Left kidney (tissue), 2 donors: ENCODE data around the gene CBFA2T3. TPM values are rescaled to one million over a fixed set of nuclear protein-coding genes. Genes with fewer than 3 reads are reported as not detected.

Experiments
- DNase-seq: peaks from one replicate; pipeline ENCODE4 v3.0.0-alpha.2; 2013
- polyA plus RNA-seq: library from polyadenylated mRNA; unstranded; fragments of 120-200 nt; gene quantifications from one replicate; pipeline ENCODE4 v1.2.1, GENCODE V29; 2013; ENCODE audit not compliant: insufficient read length

CBFA2T3 gene
- polyA plus RNA-seq, 1 donor, result 2.1 TPM

DNA sequence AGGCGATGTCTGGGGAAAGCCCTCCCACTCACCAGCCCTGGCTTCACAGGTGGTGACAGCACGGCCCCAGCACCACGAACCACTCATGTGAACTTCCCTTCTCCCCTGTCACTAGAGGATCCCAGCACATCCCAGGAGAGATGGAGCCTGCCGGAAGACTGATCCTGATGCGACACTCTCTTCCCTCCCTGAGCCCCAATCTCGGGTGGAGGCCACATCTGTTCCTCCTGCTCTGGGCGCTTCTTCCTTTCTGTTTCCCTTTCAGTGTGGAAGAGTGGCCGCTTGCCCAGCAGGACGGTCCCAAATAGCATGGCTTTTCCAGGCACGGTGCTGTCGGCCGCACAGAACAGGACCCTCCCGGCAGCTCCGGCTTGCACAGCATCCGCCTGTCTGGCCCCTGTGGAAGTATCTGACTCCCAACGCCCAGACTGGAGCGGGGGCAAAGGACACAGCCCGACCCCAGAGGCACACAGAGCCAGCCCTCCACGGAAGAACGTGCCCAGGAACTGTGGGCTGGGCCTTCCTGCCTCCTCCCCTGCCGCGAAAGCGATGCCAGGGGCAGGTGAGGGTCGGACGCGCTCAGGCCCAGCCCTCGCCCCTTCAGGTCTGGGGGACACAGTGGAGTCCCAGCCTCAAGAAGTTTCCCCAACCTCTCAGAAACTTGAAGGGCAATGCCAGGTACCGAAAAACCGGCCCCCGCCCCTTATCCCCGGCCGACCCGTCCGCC lies 37.6 kb downstream of the CBFA2T3 start:
- no peak for DNase-seq

DNA sequence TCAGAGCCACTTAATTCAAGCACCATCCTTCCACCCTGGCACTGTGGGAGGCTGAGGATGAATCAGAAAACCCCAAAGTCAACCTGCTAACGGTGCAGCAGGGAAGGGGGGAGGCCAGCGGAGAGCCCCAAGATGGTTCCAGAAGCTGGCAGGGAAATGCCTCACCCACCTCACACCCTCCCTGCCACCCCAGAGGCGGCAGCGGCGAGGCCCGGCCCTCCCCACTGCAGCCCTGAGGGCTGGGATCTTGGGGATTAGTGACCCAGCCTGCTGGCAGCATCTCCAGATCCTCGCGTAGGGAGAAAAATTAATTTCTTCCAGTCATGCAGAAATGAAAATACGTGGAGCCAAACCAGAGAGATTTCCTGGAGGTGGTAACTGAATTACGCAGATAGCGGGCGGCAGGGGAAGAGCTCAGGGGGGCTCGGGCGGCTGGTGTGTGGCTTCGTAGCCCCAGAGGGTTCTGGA lies 38.2 kb downstream of the CBFA2T3 start:
- no peak for DNase-seq

DNA sequence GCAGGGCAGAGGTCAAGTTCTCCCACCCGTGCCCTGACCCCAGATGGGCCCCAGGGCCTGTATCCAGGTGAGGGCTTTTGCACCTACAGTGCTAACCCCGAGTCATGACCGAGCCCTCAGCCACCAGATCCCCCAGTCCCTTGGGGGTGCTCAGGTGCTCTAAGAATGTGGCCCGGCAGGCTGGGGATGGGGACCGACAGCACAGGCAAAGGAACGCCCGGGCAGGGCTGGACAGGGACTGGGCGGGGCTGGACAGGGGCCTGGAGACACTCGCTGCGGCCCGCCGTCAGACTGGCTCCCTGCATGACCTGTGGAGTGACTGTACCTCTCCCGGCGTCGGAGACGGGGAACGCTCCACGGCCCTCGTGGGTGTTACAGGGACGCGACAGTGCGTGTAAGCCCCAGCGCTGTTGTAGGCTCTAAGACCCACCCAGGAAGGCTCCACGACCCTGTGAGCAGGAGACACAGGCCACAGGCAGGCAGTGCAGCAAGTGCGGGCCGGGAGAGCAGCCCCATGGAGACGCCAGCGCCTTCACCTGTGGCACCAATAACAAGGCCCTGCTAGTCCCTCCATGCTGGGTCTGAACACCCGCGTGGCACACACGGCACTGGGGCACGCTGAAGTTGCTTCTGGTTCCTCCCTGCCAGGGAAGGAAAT lies 38.8 kb downstream of the CBFA2T3 start:
- DNase-seq, result no peak

DNA sequence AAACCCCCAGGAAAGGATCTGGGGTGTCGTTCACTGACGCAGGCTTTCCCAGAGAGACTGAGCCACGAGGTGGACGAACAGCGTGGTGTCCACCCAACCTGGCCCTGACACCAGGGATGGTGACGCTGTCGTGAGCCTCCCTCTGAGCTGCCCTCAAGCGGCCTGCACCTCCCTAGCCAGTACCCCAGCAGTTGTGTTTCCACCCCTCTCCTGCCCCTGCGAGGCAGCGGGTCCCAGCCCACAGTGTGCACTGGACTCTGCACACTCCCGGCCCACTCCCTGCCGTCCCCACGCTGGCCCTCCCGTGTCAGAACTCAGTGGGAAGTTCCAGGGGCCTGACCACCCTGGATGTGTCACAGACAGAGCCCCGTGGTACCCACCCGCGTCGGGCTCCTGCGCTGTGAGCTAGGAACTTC lies 39.8 kb downstream of the CBFA2T3 start:
- no peak for DNase-seq

DNA sequence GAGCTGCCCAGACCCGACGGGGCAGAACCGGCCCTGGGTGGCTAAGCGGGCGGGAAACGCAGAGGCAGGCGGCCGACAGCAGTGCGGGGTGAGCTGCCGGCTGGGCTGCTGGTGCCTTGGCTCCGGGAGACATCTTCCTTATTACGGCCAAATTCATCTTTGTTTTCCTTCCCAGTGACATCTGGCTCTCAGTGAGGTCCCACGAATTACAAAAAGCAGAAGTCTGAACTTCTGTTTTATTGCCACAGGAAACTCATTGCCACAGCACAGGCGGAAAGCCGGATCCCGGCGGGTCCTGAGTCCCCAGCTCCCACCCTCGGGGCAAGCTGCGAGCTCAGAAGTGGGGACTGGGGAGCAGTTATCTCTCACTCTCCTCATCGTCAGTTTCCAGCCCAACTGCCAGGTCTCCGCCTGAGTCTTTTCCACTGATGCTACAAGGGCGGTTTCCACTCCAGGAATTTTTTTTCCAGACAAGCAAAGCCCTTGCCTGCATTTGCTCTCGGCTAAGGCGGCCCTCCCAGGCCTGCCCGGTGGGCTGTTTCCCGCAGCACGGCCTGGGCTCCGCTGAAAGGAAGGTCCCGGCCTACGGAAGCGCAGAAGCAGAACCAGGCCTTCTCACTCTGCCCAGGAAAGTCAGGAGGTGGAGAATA lies 40.3 kb downstream of the CBFA2T3 start:
- no peak for DNase-seq

DNA sequence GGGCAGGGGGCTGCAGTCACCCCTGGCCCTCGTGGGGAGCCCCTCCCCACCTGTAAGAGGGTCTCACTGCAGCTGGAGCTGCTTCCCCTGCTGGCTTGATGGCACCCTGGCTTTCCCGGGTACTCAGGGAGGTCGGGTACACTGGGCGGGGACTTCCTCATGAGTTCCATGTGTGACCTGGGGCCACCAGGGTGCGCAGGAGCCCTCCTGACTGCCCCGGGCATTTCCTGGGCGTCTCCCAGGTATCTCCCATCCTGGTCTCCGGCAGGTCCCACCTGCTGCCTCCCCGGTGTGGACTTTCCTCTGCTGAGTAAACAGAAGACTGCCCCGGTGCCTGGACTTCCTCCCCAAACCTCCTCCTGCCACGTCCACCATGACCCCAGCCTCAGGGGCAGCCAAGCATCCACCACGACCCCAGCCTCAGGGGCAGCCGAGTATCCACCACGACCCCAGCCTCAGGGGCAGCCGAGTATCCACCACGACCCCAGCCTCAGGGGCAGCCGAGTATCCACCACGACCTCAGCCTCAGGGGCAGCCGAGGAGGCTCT lies 40.9 kb downstream of the CBFA2T3 start:
- DNase-seq, result no peak

DNA sequence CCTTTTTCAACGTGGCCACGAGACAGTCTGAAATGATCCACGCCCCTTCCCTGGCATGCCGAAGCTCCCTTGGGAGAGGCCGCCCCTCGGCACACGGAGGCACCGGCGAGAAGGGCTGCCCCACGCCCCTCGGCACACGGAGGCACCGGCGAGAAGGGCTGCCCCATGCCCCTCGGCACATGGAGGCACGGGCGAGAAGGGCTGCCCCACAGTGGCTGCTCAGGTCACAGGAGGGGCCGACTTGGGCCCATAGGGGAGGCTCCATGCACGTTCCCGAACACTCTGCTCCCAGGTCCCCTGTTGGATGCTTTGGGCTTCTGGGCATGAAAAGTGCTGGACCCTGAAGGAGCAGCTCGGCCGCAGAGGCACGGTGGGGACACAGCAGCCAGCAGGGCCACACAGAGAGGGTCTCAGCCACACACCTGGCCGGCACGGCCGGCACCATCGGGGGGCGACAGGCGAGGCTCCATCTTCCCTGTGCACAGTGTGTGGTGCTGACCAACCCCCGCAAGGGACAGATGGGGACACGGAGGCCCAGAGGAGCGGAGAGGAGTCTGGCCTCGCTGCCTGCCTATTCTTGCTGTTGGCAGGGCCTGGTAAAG lies 42.8 kb downstream of the CBFA2T3 start:
- DNase-seq, result no peak

DNA sequence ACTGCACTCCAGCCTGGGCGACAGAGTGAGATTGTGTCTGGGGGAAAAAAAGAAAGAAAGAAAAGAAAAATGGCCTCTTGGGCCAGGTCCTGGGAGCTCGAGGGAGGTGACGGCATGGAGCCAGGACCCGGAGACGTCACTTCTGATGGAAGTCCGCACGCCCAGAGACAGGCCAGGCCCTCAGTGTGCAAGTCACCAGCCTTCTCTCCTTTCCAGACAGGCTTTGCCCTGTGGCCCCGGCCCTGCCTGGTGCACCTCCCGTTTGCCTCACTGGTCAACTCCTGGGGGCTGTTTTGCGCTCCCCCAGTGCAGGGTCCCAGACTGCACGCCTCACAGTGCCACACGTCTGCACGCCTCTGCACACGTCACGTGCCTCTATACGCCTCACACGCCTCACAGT lies 44.1 kb downstream of the CBFA2T3 start:
- DNase-seq, result no peak

DNA sequence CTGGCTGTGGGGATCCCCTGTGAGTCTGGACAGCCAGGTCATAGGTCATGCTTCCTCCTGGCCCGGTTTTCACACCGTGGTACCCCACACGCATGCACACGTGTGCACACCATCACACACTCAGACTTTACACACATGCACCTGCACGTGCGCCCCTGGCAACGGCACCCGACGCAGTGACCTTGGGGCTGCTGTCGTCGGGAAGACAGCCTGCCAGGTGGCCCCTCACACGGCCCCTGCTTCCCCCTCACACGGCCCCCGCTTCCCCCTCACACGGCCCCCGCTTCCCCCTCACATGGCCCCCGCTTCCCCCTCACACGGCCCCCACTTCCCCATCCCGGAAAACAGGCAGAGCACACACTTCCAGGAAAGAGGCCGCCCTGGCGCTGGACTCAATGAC lies 45.1 kb downstream of the CBFA2T3 start:
- DNase-seq, result no peak

DNA sequence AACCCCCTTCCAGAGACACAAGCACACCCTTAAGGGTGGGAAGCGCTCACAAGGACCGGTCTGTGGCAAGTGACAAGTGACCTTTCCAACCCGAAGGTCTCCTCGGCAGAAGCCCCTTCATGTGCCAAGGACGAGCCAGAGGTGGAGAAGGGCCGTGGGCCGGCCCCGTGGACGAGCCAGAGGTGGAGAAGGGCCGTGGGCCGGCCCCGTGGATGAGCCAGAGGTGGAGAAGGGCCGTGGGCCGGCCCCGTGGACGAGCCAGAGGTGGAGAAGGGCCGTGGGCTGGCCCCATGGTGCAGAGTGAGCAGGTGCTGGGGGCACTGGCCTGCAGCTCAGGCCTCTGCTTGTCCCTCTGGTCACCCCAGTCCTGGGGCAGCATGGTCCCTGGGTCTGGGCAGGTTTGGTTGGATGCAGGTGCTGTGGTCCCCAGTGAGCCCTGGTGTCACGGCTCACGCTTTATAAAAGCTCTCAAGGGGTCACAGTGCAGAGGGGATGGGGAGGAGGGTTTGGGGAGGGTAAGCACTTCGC lies 45.6 kb downstream of the CBFA2T3 start:
- no peak for DNase-seq

DNA sequence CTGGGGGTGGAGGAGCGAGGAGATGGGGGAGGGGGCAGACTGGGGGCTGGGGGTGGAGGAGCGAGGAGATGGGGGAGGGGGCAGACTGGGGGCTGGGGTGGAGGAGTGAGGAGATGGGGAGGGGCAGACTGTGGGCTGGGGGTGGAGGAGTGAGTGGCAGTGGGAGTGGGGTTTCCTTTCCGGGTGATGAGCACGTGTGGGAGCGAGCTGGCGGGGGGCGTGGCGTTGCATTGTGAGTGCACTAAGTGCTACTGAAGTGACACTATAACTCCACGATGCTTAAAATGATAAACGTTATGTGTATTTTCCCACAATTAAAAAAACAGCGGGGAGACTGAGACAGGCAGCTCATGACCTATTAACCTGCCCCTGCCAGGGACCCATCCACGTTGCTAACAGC lies 46.3 kb downstream of the CBFA2T3 start:
- DNase-seq, result no peak

DNA sequence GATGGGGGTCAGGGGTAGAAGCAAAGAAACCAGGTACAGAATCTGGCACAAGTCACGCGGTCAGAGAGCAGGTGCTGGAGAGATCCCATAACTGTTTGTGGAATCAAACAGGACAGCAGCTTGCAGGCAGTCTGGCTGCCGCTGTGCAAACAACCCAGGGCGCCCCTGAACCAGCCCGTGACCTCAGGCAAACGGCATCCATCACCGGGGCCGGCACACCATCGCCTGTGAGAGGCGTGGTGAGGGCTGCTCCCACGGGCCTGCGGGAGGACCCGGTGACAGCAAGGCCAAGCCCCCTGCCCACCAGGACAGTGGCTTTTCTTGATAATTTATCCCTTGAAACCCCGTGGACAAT lies 47.9 kb downstream of the CBFA2T3 start:
- DNase-seq, result no peak

DNA sequence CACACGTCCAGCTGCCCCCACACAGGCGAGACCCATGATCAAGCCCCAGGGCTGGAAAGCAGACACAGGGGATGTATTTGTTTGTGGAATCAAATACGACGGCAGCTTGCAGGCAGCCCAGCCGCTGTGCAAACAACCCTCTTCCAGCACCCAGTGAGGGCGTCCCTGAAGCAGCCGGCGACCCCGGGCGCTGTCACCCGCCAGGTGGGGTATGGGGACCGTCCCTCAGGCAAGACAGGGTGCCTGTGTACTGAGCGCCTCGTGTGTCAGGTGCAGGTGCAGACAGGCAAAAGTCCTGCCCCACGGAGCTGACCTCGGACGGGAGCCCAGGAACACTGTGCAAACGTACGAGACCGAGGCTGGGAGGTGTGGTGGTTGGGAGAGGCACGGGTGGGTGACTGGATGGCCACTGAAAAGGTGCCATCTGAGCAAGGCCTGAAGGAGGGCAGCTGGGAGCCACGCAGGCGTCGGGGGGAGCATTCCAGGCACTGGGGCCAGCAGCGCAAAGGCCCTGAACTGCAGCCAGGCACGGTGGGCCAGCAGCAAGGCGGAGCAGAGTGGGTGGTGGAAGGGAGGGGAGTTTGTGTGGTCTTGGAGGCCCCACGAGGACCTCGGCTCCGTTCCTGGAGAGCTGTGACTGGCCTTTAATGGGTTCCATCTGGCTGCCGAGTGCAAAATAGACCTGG lies 48.5 kb downstream of the CBFA2T3 start:
- DNase-seq, result no peak

DNA sequence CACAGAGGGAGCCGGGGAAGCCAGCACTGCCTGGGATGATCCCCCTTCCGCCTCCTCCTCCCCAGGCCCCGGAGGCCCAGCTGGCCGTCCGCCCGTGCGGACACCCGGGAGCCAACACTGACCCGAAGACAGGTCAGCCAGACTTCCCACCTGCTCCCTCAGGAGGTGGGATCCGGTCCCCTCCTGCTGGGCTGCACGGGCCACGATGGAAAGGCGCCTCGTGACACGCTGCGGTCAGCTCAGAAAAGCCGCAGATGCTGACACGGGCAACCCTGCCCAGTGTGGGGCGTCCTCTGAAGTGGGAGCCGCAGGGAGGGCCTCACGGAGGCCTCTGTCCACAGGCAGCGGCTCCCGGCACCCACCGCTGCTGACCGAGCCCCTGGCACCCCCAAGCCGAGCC lies 49.3 kb downstream of the CBFA2T3 start:
- DNase-seq, result no peak

DNA sequence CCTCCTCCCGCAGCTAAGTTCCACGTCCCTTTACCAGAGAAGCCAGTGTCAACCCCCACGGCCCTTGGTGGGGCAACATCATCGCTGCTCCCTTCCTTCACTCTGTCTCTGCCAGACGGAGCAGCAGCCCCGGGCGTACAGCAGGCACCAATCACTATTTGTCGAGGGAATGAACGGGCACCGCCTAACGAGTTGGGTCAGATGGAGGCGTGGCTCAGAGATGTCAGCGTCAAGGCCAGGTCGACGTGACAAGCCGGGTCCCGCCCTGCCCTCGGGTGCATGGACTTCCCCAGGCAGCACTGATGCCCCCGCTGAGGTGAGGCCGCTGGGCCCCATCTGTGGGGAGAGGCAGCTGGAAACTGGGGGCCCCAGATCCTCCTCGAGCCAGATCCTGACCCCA lies 50.0 kb downstream of the CBFA2T3 start:
- DNase-seq, result no peak

DNA sequence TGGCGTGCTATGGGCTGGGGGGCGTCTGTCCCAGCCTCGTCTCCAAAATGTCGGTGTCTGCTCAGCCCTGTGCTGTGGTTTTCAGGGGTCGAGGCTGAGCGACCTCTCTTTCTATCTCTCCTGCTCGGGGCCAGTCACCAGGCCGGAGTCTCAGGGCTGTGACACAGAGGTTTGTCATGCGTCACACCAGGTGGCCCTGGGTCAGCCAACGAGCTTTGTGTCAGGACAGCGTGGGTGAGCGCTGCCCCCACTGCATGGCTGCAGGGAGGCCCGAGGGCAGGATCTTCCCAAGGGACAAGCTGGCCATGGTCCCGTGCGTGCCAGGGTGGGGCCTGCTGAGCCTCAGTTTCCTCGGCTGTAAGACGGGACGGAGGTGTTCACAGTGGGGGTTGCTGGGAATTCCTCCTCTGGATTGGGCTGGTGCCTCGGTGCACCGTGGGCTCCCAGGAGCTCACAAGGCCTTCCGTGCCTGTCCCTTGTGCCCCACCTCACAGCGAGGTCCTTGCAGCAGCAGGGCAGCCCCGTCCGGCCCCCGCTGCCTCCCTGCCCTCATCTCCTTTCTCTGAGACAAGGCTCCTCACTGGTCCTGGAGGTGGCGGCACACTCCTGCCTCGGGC lies 50.5 kb downstream of the CBFA2T3 start:
- DNase-seq, result no peak

DNA sequence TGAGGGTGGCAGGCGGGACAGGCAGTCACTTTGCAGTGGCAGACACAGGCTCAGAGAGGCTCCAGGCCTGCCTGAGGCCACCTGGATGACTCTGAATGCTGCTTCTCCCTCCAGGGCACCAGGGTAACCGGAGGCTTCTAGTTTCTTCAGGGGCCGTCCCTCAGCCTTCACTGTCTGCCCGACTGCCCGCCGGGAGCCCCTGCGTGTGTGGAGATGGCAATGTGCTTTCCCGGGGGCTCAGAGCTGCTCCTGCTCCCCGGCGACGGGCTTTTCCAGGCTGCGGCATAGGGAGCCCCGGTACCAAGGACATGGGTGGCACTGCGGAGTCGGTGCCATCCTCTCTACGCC lies 51.5 kb downstream of the CBFA2T3 start:
- no peak for DNase-seq

DNA sequence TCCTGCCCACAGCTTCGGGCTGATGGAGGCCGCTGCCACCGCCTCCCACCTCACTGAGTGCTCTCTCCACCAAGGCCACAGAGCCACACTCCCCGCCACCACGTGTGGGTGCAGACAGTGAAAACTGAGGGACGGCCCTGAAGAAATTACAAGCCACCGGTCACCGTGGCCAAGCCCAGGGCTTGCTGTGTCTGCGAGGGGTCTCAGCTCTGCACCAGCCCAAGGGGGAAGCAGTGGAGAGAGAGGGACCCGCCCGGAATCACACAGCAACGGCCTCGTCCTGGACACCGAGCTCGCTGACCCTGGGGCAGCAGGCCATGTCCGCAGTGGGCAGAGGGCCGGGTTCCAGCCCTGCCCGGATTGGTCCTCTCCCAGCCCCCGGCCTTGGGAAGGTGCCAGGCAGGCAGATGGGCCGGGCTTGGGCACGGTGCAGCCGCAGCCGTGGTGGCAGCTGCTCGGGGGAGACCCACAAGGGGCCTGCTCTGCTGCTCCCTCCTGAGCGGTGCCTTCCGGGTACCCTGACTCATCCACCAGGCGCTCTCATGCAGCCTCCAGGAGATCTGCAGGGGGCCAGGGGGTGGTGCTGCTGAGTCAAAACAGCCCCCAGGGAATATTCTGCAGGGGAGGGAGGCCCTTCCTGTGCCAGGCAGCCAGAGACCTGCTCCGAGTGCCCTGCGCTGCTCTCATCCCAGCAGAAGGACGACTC lies 52.0 kb downstream of the CBFA2T3 start:
- no peak for DNase-seq

DNA sequence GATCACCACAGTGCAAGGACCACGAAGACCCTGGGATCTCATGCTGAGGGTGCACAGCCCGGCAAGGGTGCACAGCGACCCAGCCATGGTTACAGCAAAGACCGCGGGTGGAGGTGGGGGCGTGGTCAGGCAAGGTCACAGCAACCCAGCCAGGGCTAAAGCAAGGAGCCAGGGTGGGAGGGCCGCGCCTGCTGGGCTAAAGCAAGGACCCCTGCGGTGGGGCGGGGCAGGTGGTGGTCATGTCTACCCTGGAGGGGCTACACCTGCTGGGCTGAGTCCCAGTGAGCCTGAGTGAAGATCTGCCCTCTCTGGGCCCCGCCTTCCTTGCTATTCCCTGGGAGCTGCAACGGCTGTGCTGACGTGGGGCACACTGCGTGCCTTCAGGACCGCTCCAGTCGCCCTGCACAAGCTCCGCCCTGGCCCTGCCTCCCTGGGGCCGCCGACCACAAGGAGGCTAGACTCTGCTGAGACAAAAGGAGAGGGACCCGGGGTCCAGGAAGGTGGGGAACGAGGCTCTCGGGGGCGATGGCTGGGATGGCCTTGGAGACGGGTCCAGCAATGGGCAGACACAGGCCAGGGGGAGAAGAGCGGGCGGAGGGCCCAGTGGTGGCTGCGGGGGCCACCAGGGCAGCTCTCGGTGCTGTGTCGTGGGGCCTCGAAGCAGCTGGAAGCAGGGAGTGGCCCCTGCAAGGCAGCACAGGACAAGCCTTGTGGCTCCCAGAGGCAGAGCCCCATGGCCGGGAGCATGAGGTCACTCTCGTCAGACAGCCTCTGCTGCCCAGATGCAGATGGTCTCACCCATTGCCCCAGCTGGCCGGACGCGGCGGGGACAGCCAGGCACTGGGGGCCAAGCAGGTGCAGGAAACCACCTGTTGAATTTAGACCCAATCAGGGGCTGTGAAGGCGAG lies 52.8 kb downstream of the CBFA2T3 start:
- no peak for DNase-seq

DNA sequence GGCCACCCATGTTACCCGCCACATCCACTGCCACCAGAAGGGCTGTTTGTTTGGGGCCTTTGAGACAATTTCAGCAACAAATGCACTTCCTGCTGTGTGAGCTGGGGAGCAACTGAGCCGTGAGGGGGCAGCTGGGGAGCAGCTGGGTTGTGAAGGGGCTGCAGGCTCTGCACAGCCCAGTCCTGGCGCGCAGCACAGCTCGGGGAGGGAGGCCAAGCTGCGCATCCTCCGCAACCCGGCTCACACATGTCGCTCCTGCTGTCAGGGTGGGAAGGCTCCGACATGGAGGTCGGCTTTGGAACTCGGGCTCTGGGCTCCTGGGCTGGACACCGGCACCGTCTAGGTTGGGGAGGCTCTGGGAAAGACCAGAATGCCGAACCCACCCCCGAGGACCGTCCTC lies 53.6 kb downstream of the CBFA2T3 start:
- DNase-seq, result no peak
